T-helper 1 cell treated with Interleukin-12 subunit alpha and Interleukin-12 subunit beta and Interleukin-4 antibody, amounts not matched to agents 30 ng/mL and 1 ng/mL, for 36 hours (primary cell): Measurements from ENCODE around the gene MTUS2. TPM values are rescaled to one million over a fixed set of nuclear protein-coding genes. Genes with fewer than 3 reads are reported as not detected.
"Not testable (repeated sequence)": the region's sequence is repeated elsewhere in the genome, so short reads cannot be mapped to it uniquely, and the experiment has no call there.

Source experiments
- intact Hi-C: fragments of 100-400 bp; cut with micrococcal nuclease; formaldehyde crosslinking; loops from one replicate; pipeline ENCODE4 v1.15.1; 2024
- total RNA-seq: library from RNA; stranded (reverse); gene quantifications from 2 replicates; pipeline ENCODE4 v1.2.3, GENCODE V29; 2022

MTUS2 gene
- total RNA-seq, 1 donor from 2014 or later = not detected

GRCh38 chr13:29301027-29301426, 480.9 kb downstream of the MTUS2 start:
- intact Hi-C loops = no loop called here

- intact Hi-C loops = no loop called here
Measured at GRCh38 chr13:29304148-29304547, 484.0 kb downstream of the MTUS2 start.

- intact Hi-C loops = no loop called here
Measured at GRCh38 chr13:29310806-29311205, 490.7 kb downstream of the MTUS2 start.

GRCh38 chr13:29315847-29316246, 495.7 kb downstream of the MTUS2 start:
- intact Hi-C loops = no loop called here

GRCh38 chr13:29317828-29318227, 497.7 kb downstream of the MTUS2 start:
- intact Hi-C loops = no loop called here

- intact Hi-C loops = no loop called here
Measured at GRCh38 chr13:29318741-29319140, 498.6 kb downstream of the MTUS2 start.

- intact Hi-C loops = no loop called here
Measured at GRCh38 chr13:29319451-29319850, 499.3 kb downstream of the MTUS2 start.

GRCh38 chr13:29323954-29324353, 503.8 kb downstream of the MTUS2 start:
- intact Hi-C loops = no loop called here

- intact Hi-C loops = no loop called here
Measured at GRCh38 chr13:29324601-29325000, 504.5 kb downstream of the MTUS2 start.

GRCh38 chr13:29328501-29328900, 508.4 kb downstream of the MTUS2 start:
- intact Hi-C loops = no loop called here

- intact Hi-C loops = no loop called here
Measured at GRCh38 chr13:29336356-29336755, 516.2 kb downstream of the MTUS2 start.

- intact Hi-C loops = no loop called here
Measured at GRCh38 chr13:29339386-29340272, 519.5 kb downstream of the MTUS2 start.

GRCh38 chr13:29345860-29346582, 525.9 kb downstream of the MTUS2 start:
- intact Hi-C loops = not testable (repeated sequence)

- intact Hi-C loops = no loop called here
Measured at GRCh38 chr13:29355029-29355428, 534.9 kb downstream of the MTUS2 start.

- intact Hi-C loops = no loop called here
Measured at GRCh38 chr13:29359181-29359580, 539.0 kb downstream of the MTUS2 start.

- intact Hi-C loops = loop anchor here (5.0 kb wide), 1 partner anchor 554 kb away; no protein-coding TSS in a partner anchor
Measured at GRCh38 chr13:29361716-29362115, 541.6 kb downstream of the MTUS2 start.

- intact Hi-C loops = loop anchor here (1.0 to 5.0 kb wide), 3 partner anchors 282 to 556 kb away; partner anchors contain the start of gene MTUS2
Measured at GRCh38 chr13:29362849-29363604, 542.9 kb downstream of the MTUS2 start.

GRCh38 chr13:29369060-29369743, 549.1 kb downstream of the MTUS2 start:
- intact Hi-C loops = no loop called here

- intact Hi-C loops = no loop called here
Measured at GRCh38 chr13:29379281-29379680, 559.1 kb downstream of the MTUS2 start.

- intact Hi-C loops = no loop called here
Measured at GRCh38 chr13:29379865-29380264, 559.7 kb downstream of the MTUS2 start.

- intact Hi-C loops = no loop called here
Measured at GRCh38 chr13:29382021-29382420, 561.9 kb downstream of the MTUS2 start.
